ENCODE data around the gene DPH6.
"Not testable (repeated sequence)": the region's sequence is repeated elsewhere in the genome, so short reads cannot be mapped to it uniquely, and the experiment has no call there.

Gene DPH6

DNA sequence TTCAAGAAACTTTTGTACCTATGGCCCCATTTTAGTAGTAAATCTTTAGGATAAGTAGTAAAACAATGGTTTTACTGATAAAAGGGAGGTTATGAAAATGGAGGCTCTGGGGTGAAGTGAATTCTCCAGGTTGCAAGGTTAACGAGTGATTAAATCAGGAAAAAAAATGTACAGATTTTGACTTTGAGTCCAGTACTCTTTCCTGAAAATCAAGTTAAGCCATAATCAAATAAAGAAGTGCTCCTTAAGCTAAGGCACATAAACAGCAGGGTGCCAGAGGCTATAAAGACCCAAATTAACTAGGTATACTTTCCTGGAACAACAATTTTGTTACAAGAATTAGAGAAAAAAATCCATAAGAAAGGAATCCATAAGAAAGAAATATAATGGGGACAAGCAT, 114.7 kb downstream of the DPH6 start:
- DNase-seq = no peak

DNA sequence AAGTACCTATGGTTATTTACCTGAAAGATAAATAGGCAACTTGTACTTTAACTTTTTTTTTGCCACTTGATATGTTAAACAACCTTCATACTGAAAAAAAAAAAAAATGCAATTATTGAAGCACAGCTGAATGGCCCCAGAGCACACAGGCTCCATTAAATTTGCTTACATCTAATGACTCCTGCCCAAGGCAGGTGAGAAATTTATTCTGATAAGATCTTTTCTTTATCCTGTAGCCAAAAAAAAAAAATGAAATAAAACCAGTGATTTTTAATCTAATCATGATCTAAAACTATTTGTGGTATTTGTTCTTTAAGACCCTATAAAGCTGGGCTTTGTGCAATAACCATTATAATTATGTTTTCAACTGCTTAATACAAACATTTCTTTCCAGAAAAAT, 115.7 kb downstream of the DPH6 start:
- no peak for DNase-seq

DNA sequence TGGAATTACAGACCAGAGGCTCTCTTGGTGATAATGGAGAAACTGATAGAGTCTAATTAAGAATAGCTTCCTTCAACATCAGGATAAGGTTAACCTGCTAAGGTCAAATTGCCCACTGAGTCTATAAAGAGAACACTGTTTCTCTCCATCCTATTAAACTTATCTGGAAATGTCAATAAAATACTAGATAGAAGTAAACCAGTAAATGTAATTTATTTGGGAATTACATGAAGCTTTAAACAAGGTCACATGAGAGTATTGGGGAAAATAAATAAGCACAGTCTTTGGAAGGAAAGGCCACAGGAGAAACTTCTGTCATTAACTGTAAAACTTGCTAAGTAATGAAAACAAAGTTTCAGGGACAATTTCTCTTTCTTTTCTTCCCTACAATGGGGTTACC, 118.5 kb downstream of the DPH6 start:
- no peak for DNase-seq

DNA sequence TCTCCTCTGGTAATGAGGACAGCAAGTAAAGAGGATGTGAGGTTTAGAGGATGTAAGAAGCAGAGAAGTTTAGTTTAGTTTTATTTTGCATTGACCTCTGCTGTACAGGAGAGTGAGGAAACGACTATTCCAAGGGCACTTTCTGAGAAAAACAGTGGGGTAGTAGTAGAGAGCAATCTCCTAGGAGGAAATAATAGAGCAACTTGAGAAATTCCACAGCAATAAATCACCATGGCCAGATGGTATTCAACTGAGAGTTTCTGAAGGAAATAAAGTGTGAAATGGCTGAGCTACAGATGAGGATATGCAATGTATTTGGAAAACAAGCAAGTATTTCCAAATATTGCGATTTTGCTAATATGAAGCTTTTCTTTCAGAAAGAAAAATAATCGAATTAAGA, 118.9 kb downstream of the DPH6 start:
- no peak for DNase-seq

DNA sequence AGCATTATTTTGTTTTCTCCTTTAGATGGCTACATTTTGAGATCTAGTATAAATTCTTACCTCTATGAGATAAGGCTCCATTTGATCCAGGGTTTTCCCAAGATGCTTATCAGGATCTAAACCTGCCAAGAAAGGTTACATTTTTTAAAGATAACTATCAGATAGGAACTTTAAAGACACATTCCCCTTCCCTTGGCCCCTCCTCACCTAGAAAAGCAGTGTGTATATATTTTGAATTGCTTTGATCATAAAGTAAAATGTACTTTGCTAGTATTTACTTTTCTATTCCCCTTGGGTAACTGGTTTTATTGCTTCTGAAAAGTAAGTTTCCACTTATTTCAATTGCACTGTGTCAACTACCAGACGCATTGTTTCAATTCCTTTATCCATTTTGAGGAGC, 135.2 kb downstream of the DPH6 start:
- DNase-seq = no peak

DNA sequence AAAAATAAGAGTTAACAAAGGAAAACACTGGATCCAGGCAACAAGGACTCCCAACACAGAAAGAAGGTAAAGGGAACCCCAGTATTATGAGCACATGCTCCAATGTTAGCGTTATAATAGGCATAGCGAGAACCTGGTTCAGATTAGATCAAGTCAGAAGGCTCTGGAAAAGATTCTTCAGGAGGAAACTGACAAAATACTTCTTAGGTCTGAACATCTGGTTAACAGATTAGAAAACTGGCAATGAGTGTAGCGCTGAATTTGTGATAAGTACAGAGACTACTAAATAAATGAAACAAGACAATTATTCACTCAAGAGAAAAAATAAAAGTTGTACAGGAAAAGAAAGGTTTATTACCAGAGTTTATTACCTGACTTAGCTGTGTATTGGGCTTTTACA, 146.1 kb downstream of the DPH6 start:
- DNase-seq = no peak

DNA sequence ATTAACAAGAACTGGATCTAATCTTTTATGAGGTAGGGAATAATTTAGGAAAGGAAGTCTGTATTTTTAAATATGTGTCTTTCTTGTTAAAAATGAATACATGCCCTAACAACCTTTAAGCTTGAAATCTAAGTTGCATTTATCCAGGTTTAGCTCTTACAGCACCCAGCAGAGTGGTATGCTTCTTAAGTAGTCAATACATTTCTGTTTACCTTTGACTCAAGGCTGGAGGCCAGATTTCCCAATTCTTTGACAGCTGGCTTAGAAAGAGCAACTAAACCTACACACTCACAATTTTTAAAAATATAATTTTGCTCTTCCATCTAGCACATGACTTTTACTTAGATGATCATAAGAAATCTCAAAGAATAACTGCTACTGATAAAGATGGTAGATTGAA, 148.9 kb downstream of the DPH6 start:
- DNase-seq = no peak

DNA sequence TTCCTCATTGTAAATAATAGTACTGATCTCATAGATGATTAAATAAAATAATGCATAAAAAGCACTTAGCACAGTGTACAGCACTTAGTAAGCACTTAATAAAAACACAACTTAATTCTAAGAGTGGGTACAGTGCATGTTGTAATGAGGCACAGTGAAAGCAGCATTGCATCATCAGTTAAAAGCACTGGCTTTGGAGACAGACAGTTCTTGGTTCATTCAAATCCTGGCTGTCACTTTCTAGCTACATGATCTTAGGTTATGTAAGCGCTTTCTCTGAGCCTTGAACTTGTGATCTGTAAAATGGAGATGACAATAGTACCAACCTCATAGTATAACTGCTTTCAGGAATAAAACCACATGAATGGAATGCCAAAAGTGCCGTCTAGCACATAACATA, 151.5 kb downstream of the DPH6 start:
- no peak for DNase-seq

DNA sequence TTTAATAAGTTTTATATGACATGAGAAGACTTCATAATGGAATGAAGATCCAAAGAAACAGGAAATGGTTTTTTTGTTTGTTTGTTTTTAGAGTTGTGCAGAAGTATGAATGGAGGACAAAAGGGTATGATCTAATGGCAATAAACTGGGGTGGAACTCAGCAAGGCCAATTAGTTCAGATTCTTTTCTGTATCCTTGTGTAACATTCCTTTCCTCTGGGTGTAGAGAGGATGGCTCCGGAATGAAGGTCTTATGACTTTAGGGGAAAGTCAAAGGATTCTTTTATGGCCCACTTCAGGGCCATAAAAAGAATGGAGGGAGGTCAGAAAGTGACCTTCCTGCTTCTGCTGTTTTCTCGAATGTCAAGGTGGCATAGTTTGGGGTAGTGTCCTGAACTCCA, 152.6 kb downstream of the DPH6 start:
- DNase-seq = no peak

DNA sequence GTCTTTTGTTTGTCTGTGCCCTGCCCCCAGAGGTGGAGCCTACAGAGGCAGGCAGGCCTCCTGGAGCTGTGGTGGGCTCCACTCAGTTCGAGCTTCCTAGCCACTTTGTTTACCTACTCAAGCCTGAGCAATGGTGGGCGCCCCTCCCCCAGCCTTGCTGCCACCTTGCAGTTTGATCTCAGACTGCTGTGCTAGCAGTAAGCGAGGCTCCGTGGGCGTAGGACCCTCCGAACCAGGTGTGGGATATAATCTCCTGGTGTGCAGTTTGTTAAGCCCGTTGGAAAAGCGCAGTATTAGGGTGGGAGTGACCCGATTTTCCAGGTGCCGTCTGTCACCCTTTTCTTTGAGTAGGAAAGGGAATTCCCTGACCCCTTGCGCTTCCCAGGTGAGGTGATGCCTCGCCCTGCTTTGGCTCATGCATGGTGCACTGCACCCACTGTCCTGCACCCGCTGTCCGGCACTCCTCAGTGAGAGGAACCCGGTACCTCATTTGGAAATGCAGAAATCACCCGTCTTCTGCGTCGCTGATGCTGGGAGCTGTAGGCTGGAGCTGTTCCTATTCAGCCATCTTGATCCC, 154.5 kb downstream of the DPH6 start:
- not testable (repeated sequence) for DNase-seq

DNA sequence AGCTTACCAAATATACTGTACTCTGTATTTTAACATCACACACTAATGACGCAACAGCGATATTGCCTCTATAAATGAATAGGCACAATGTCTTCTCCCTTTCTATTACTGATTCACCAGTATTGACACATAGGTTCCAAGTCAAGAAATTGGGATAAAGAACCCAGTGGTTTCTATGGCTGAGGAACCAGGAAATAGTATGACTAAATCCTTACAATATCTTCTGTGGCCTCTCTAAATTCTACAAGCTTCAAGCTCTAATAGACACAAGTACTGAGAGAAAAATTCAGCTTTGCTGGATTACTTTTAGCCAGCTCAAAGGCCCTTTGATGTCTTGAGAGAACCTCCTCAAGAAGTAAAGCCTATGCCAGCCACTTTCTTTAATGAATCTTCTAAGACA, 162.5 kb downstream of the DPH6 start:
- no peak for DNase-seq

DNA sequence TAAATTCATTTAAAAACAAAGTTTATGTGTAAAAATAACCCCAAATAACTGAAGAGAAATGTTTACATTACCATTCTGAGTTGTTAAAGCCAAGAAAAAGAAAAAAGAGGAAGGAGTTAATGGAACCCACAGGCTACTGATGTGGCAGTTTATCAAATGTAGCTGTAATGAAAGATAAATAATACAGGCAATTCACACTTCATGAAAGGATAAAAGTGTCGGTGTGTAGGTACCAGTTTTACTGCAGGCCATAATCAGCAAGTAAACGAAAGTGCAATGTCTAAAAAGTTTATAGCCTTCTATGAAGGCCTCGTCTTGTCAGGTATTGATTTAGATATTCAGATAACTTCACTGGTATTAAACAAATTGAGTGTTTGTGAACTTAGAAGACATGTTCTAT, 164.6 kb downstream of the DPH6 start:
- DNase-seq = no peak

DNA sequence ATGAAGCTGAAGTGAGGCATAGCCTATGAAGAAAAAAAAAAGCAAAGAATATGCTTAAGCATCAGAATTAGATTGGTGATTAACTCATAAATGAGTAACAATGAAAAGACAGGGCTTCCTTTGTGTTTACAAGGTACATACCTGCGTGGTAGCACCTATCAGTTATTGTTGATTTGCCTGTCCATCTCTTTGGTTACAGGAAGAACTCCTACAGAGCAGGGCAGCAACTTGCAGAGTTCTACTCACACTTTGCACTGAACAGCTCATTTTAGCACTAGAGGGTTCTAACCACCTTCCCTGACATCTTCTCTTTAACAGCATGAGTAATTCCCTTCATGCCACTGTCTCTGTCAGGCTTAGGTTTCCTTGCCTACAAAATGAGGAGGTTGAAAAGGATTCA, 166.0 kb downstream of the DPH6 start:
- no peak for DNase-seq

DNA sequence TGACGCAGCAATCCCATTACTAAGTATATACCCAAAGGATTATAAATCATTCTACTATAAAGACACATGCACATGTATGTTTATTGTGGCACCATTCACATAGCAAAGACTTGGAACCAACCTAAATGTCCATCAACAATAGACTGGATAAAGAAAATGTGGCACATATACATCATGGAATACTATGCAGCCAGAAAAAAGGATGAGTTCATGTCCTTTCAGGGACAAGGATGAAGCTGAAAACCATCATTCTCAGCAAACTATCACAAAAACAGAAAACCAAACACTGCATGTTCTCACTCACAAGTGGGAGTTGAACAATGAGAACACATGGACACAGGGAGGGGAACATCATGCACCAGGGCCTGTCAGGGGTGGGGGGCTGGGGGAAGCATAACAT, 167.5 kb downstream of the DPH6 start:
- not testable (repeated sequence) for DNase-seq

DNA sequence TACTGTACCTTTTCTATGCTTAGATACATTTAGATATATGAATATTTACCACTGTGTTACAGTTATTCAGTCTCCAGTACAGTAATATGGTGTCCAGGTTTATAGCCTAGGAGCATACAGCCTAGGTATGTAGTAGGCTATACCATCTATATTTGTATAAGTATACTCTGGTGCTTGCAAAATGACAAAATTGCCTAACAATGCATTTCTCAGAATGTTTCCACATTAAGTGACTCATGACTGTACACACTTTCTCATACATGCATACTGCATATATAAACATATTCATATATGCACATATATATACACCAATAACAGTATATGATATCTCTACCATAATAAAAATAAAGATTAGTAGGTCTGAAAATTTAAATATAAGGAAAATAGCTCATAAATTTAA, 169.3 kb downstream of the DPH6 start:
- no peak for DNase-seq

DNA sequence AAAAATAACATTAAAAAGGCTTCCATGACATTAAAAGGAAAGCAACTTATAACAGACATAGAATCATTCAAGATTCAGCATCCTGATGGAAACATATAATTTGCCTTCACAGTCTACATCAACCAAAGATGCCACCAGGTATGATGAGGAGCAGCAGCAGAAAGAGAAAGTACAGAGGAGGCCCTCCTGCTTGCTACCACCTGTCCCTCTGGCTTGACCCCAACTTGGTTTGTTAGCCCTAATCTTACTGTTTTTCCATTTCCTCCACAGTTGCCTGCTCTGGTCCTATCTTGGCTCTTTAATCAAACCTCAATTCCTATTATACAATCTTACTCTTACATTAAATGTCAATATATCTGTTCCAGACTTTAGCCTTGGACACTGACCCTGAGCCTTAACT, 171.3 kb downstream of the DPH6 start:
- no peak for DNase-seq

DNA sequence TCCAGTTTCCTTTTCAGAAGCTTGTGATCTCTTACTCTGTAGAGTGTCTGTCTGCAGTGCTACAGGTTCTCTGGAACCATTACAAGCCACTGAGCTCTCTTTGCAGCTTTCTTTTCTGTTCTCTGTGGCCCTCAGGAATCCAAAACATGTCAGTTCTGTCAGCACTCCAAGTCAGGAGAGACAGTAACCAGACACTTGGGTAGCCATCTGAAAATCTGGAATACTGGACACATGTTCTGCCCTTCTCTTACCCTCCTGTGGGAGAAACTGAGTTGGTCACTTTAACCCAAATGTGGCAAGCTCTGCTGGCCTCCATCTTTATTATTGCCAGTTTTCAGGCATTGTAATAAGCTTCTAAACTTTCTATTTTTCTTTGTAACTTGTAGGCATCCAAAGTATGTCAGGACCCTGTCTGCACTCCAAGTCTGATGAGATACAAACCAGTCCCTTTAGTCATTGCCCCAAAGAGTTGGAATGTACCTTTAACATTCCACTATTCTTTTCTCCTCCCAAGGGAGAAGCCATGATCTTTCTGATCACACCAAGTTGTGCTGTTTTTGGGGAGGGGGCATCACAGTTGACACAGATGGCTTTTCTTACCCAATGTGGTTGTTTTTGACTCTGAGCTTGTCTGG, 183.7 kb downstream of the DPH6 start:
- DNase-seq = no peak

DNA sequence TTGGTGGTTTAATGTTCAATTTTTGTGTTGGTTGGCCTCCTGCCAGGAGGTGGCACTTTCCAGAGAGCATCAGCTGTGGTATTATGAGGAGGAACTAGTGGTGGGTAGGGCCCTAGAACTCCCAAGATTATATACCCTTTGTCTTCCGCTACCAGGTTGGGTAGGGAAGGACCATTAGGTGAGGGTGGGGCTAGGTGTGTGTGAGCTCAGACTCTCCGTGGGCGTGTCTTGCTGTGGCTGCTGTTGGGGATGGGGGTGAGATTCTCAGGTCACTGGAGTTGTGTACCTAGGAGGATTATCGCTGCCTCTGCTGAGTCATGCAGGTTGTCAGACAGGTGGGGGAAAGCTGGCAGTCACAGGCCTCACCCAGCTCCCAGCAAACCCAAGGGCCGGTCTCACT, 187.1 kb downstream of the DPH6 start:
- DNase-seq = no peak

DNA sequence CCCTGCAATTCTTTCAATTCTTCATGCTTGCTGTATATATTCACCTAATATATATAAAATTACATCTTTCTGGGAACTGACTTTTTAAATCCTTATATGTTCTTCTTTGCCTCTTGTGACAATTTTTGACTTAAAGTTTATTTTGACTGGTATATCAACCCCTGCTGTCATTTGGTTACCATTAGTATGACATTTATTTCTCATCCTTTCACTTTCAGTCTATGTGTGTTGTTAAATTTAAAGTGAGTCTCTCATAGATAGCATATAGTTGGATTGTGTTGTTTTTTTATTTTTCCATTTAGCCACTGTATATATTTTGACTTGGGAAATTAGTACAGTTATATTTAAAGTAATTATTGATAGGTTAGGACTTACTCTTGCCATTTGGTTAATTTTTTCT, 194.9 kb downstream of the DPH6 start:
- no peak for DNase-seq

DNA sequence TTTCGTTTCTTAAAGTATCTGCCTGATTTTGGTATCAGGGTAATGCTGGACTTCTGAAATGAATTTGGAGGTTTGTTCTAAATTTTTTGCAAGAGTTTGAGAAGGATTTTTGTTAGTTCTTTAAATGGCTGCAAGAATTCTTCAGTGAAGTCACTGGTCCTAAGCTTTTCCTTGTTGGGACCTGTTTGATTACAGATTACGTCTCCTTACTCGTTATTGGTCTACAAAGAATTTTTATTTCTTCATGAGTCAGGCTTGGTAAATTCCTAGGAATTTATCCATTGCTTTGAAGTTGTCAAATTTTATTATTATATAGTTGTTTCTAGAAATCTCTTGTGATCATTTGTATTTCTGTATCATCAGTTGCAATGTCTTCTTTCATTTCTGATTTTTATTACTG, 196.0 kb downstream of the DPH6 start:
- DNase-seq = no peak

DNA sequence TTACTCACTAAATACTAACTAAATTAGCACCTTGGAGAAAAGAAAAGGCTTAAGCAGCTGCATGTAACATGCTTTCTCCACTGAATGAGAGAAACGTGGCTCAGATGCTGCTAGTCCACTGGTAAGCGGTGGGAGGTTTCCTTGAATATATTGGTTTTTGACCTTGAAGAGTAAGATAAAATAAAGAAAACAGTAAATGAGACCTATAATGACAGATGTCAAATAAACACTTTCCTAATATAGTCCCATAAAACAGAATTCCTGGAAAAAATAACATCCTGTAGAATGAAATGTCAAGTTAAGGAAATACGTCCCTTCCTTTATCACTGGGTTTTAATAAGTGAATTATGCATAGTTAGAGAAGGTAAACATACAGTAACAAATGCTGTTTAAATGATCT, 215.0 kb downstream of the DPH6 start:
- DNase-seq = no peak

DNA sequence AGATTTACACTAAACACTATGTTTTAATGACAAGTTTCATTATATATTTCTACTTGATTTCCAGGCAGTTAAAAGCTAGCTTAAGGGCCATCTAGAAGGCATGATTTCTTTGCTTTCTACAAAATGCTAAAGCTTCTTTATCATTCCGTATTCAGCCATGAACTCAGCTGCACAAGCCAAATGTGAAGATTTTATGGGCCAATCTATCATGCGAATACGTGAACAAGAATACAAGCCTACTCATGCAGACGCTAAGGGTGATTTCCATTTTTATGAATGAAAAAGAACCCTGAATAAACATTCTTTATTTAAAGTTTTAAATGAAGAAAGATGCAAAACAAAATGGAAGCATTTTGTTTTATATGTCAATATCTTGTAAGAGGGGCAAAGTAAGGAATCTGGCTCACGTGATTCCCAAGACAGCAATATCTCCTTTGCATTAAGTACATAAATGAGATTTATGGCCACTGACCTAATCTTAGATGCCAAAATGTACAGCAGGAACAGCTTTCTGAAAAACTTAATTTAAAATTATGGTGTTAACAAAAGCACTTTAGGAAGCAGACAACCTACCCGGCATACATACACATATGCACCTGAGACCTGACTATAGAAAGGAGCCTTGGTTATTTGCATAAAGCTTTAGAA, 215.8 kb downstream of the DPH6 start:
- DNase-seq = no peak

DNA sequence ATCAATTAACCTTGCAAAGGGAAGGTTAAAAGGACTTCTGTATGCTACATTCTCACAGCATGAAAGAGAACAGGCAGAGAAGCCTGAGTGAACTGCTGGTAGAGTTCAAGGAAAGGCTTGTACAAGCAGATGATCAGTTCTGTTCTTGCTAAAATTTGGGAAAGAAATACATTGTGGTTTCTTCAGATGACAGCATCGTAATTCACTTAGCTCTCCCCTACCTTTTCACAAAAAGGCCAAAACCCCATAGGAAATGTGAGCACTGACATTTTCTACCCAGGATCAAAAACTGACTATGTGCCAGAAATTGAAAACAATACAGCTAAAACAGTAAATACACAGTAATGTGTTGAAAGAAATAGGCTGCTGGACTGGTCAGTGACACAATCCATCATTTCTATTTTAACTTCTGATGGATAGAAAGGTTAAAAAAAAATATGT, 216.4 kb downstream of the DPH6 start:
- no peak for DNase-seq

DNA sequence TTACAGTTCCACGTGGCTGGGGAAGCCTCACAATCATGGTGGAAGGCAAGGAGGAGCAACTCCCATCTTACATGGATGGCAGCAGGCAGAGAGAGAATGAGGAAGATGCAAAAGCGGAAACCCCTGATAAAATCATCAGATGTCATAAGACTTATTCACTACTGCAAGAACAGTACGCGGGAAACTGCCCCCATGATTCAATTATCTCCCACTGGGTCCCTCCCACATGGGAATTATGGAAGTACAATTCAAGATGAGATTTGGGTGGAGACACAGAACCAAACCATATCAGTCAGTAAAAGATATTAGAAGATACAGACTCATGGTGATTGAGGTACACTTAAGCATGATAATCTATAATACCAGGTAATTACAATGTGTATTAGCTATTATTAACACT, 217.1 kb downstream of the DPH6 start:
- DNase-seq = not testable (repeated sequence)

DNA sequence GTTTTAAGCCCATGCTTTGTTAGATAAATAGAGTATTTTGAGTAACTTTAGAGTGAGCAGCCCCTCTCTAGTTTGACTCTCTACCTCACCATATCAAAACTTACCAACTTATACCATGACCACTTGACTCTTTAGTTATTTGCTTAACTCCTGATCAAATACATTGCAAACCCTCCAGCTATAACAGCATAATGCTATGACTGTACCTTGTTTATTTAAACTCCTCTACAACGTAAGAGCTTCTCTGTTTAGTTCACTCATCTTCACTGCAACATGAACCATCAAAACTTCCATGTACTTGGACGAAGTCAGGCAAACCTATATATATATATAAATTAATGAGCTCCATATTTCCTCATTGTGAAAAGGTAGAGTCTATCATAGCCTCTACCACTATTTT, 218.2 kb downstream of the DPH6 start:
- DNase-seq = no peak
